ENCODE data around the gene NFYB. TPM values are rescaled to one million over a fixed set of nuclear protein-coding genes. Genes with fewer than 3 reads are reported as not detected.

NFYB gene
- polyA plus RNA-seq, 1 experiment: 23.3 TPM

DNA sequence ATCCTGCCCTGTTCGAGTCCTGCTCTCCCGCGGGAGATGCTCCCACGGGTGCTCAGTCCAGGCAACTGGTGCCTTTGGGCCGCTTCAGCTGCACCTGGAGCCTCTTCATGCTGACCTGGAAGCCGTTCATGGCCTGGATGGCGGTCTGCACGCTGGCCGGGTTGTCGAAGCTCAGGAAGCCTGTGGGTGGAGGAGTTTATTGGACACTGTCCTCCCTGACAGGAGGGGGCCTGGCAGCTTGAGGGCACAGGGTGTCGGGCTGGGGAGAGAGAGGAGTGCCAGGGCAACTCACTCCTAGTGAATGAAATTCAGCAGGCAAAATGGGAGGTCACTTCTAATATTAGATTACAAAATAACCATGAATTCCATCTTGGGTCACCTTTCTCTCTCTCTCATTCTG is 9.3 kb upstream of the NFYB start:
- Histone ChIP-seq H3K36me3 (ENCODE audit: control insufficient read depth, insufficient read depth, low read length) (no peaks in the 10 kb centered on the region), H3K4me3 (ENCODE audit: low read depth, low read length) (no peak overlapping the region), H3K27me3 (ENCODE audit: control insufficient read depth, insufficient read depth, low read length) (no peaks in the 10 kb centered on the region; the same call in 1 of the 2 replicates)
- TF ChIP-seq, protein P1, sequence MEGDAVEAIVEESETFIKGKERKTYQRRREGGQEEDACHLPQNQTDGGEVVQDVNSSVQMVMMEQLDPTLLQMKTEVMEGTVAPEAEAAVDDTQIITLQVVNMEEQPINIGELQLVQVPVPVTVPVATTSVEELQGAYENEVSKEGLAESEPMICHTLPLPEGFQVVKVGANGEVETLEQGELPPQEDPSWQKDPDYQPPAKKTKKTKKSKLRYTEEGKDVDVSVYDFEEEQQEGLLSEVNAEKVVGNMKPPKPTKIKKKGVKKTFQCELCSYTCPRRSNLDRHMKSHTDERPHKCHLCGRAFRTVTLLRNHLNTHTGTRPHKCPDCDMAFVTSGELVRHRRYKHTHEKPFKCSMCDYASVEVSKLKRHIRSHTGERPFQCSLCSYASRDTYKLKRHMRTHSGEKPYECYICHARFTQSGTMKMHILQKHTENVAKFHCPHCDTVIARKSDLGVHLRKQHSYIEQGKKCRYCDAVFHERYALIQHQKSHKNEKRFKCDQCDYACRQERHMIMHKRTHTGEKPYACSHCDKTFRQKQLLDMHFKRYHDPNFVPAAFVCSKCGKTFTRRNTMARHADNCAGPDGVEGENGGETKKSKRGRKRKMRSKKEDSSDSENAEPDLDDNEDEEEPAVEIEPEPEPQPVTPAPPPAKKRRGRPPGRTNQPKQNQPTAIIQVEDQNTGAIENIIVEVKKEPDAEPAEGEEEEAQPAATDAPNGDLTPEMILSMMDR (IDR thresholded peaks at IDR 0.05; ENCODE audit: insufficient read depth, low read depth, low read length): no peak
- POLR2A ChIA-PET: no interaction called here
- DNase-seq (ENCODE audit: low read depth): no peak
- CTCF ChIA-PET: interaction anchor here (1.3 kb wide), 1 partner anchor 38 kb away, joined by 5 read pairs; no protein-coding TSS in a partner anchor

DNA sequence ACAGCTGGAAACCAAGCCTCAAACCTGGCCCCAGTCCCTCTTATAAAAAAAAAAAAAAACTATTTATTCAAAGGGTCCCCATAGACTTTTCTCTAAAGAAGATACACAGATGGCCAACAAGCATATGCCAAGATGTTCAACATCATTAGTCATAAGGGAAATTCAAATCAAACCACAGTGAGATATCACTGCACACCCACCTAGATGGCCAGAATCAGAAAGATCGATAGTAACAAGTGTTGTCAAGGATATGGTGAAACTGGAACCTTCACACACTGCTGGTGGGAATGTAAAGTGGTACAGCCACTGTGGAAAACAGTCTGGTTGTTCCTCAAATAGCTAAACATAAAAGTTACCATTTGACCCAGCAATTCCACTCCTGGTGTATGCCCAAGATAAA is 5.9 kb upstream of the NFYB start:
- DNase-seq (ENCODE audit: low read depth): no peak
- Histone ChIP-seq H3K4me3 (ENCODE audit: low read depth, low read length) (no peak overlapping the region), H3K36me3 (ENCODE audit: control insufficient read depth, insufficient read depth, low read length) (no peaks in the 10 kb centered on the region), H3K27me3 (ENCODE audit: control insufficient read depth, insufficient read depth, low read length) (no peaks in the 10 kb centered on the region)
- TF ChIP-seq, protein P1 (IDR thresholded peaks at IDR 0.05; ENCODE audit: insufficient read depth, low read depth, low read length): no peak
- POLR2A ChIA-PET: interaction anchor here (1.2 kb wide), 1 partner anchor 33 kb away, joined by 4 read pairs; no protein-coding TSS in a partner anchor
- CTCF ChIA-PET: no interaction called here

DNA sequence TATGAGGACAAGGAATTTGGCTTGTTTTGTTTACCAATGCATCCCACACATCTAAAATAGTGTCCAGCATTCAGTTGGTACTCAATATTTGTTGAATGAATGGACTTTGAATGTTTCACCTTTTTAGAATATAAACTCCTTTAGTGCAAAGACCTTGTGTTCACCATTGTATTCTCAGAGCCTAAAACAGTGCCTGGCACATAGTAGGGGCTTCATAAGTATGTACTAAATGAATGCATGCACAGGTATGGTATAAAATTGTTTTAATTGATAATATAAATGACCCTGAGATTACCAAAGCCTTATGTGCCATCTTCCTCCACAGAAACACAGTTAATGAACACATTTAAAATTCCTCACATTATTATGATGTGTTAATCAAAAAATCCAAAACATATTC is 5.0 kb upstream of the NFYB start:
- ChIA-PET CTCF (no interaction called here), POLR2A (no interaction called here)
- Histone ChIP-seq H3K36me3 (ENCODE audit: control insufficient read depth, insufficient read depth, low read length) (no peaks in the 10 kb centered on the region), H3K27me3 (ENCODE audit: control insufficient read depth, insufficient read depth, low read length) (no peaks in the 10 kb centered on the region), H3K4me3 (ENCODE audit: low read depth, low read length) (no peak overlapping the region)
- TF ChIP-seq, protein P1 (IDR thresholded peaks at IDR 0.05; ENCODE audit: insufficient read depth, low read depth, low read length): no peak
- no peak for DNase-seq (ENCODE audit: low read depth)

DNA sequence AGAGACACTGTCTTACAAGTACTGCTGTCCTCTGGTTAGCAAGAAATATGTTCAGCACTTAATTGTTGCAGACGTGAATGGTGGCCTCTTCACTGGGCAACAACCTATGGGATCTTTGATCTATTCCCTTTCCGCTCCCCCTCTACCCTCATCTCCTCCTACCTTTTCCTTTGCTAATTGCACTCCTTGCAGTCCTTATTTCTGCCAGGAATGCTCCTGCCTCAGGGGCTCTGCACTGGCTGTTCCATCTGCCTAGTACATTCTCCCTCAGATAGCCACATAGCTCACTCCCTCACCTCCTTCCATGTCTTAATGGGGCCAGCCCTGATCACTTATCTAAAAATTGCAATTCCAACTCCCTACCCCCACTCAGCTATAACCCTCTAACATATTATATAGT is 4.5 kb upstream of the NFYB start:
- no peak for DNase-seq (ENCODE audit: low read depth)
- CTCF ChIA-PET: no interaction called here

DNA sequence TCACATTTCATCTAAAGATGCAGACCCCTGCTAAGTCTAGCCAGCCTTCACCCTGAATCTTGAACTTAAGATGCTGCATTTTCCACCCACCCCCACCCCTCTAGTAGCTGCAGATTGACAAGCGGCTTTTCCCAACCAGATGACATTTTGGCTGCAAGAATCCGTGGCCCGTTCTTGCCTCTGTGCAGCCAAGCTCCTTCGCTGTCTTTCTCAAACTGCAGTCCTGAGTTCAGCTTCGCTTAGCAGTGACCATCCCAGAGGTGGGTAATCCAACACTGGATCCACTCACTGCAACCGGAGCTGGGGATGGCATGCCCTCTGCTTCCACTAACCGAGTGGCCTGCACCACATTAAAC is 765 bp upstream of the NFYB start:
- TF ChIP-seq, protein P1 (IDR thresholded peaks at IDR 0.05; ENCODE audit: insufficient read depth, low read depth, low read length): no peak
- CTCF ChIA-PET: interaction anchor here (1.2 to 1.3 kb wide), 3 partner anchors 39 to 962 kb away, joined by 3 to 4 read pairs (median 3); no protein-coding TSS in a partner anchor
- POLR2A ChIA-PET: no interaction called here
- Histone ChIP-seq H3K4me3 (ENCODE audit: low read depth, low read length) (peak overlapping the region; percentile 46), H3K36me3 (ENCODE audit: control insufficient read depth, insufficient read depth, low read length) (peaks cover 2% of the 10 kb centered on the region), H3K27me3 (ENCODE audit: control insufficient read depth, insufficient read depth, low read length) (no peaks in the 10 kb centered on the region)
- DNase-seq (ENCODE audit: low read depth): no peak

More for the DNA sequence above, 4.5 kb upstream of the NFYB start:
- no peaks in the 10 kb centered on the region for H3K36me3 ChIP-seq (ENCODE audit: control insufficient read depth, insufficient read depth, low read length)
- POLR2A ChIA-PET: no interaction called here
- H3K27me3 ChIP-seq (ENCODE audit: control insufficient read depth, insufficient read depth, low read length): no peaks in the 10 kb centered on the region
- TF ChIP-seq, protein P1 (IDR thresholded peaks at IDR 0.05; ENCODE audit: insufficient read depth, low read depth, low read length): no peak
- no peak overlapping the region for H3K4me3 ChIP-seq (ENCODE audit: low read depth, low read length)

All from BJ (cell line).